ENCODE results near the gene HUNK.
A peak's percentile ranks its signal among the peaks of the same experiment; 100 is the strongest.

Gene HUNK

GRCh38 chr21:31874812-31875212 lies 2.0 kb downstream of the HUNK start:
- Histone ChIP-seq H3K4me1 (ENCODE audit: insufficient read depth, low read length) (peaks cover 16% of the 10 kb centered on the region), H3K36me3 (ENCODE audit: insufficient read depth, low read length) (peaks cover 3% of the 10 kb centered on the region), H3K27me3 (ENCODE audit: insufficient read depth, low read length) (no peaks in the 10 kb centered on the region), H2AFZ (ENCODE audit: low read depth, low read length) (no peak overlapping the region), H3K9me3 (ENCODE audit: low read length) (no peaks in the 10 kb centered on the region), H3K4me3 (ENCODE audit: low read length) (peak overlapping the region; percentile 69)

GRCh38 chr21:31875496-31876015 lies 2.7 kb downstream of the HUNK start:
- Histone ChIP-seq H2AFZ (ENCODE audit: low read depth, low read length) (no peak overlapping the region), H3K27me3 (ENCODE audit: insufficient read depth, low read length) (no peaks in the 10 kb centered on the region), H3K4me1 (ENCODE audit: insufficient read depth, low read length) (peaks cover 16% of the 10 kb centered on the region), H3K4me3 (ENCODE audit: low read length) (no peak overlapping the region), H3K9me3 (ENCODE audit: low read length) (no peaks in the 10 kb centered on the region), H3K36me3 (ENCODE audit: insufficient read depth, low read length) (peaks cover 3% of the 10 kb centered on the region)

- Histone ChIP-seq H3K9me3 (ENCODE audit: low read length) (peaks cover 3% of the 10 kb centered on the region), H3K27me3 (ENCODE audit: insufficient read depth, low read length) (no peaks in the 10 kb centered on the region), H2AFZ (ENCODE audit: low read depth, low read length) (no peak overlapping the region), H3K4me1 (ENCODE audit: insufficient read depth, low read length) (peaks cover 10% of the 10 kb centered on the region), H3K36me3 (ENCODE audit: insufficient read depth, low read length) (peaks cover 3% of the 10 kb centered on the region), H3K4me3 (ENCODE audit: low read length) (no peak overlapping the region)
These were observed 4.7 kb downstream of the HUNK start for GRCh38 chr21:31877463-31877957.

- H3K27me3 ChIP-seq (ENCODE audit: insufficient read depth, low read length): no peaks in the 10 kb centered on the region
These were observed 6.0 kb downstream of the HUNK start for GRCh38 chr21:31878831-31879230.

GRCh38 chr21:31879241-31879650 lies 6.4 kb downstream of the HUNK start:
- H3K36me3 ChIP-seq (ENCODE audit: insufficient read depth, low read length): peaks cover 3% of the 10 kb centered on the region
- peaks cover 6% of the 10 kb centered on the region for H3K9me3 ChIP-seq (ENCODE audit: low read length)
- no peak overlapping the region for H3K4me3 ChIP-seq (ENCODE audit: low read length)
- H2AFZ ChIP-seq (ENCODE audit: low read depth, low read length): no peak overlapping the region
- H3K4me1 ChIP-seq (ENCODE audit: insufficient read depth, low read length): peaks cover 10% of the 10 kb centered on the region
- H3K27me3 ChIP-seq (ENCODE audit: insufficient read depth, low read length): no peaks in the 10 kb centered on the region

More at GRCh38 chr21:31878831-31879230, 6.0 kb downstream of the HUNK start:
- Histone ChIP-seq H3K36me3 (ENCODE audit: insufficient read depth, low read length) (peaks cover 3% of the 10 kb centered on the region), H3K4me3 (ENCODE audit: low read length) (no peak overlapping the region), H3K4me1 (ENCODE audit: insufficient read depth, low read length) (peaks cover 10% of the 10 kb centered on the region), H3K9me3 (ENCODE audit: low read length) (peaks cover 5% of the 10 kb centered on the region), H2AFZ (ENCODE audit: low read depth, low read length) (no peak overlapping the region)

GRCh38 chr21:31879911-31880310 lies 7.1 kb downstream of the HUNK start:
- Histone ChIP-seq H2AFZ (ENCODE audit: low read depth, low read length) (no peak overlapping the region), H3K4me1 (ENCODE audit: insufficient read depth, low read length) (peaks cover 5% of the 10 kb centered on the region), H3K4me3 (ENCODE audit: low read length) (no peak overlapping the region), H3K27me3 (ENCODE audit: insufficient read depth, low read length) (no peaks in the 10 kb centered on the region), H3K36me3 (ENCODE audit: insufficient read depth, low read length) (peaks cover 3% of the 10 kb centered on the region), H3K9me3 (ENCODE audit: low read length) (peaks cover 6% of the 10 kb centered on the region)

GRCh38 chr21:31880816-31881215 lies 8.0 kb downstream of the HUNK start:
- peaks cover 6% of the 10 kb centered on the region for H3K9me3 ChIP-seq (ENCODE audit: low read length)
- no peak overlapping the region for H3K4me3 ChIP-seq (ENCODE audit: low read length)
- no peak overlapping the region for H2AFZ ChIP-seq (ENCODE audit: low read depth, low read length)
- H3K36me3 ChIP-seq (ENCODE audit: insufficient read depth, low read length): no peaks in the 10 kb centered on the region
- peaks cover 1% of the 10 kb centered on the region for H3K4me1 ChIP-seq (ENCODE audit: insufficient read depth, low read length)
- H3K27me3 ChIP-seq (ENCODE audit: insufficient read depth, low read length): no peaks in the 10 kb centered on the region

- Histone ChIP-seq H3K4me1 (ENCODE audit: insufficient read depth, low read length) (no peaks in the 10 kb centered on the region), H3K4me3 (ENCODE audit: low read length) (no peak overlapping the region), H3K36me3 (ENCODE audit: insufficient read depth, low read length) (no peaks in the 10 kb centered on the region), H2AFZ (ENCODE audit: low read depth, low read length) (no peak overlapping the region), H3K27me3 (ENCODE audit: insufficient read depth, low read length) (no peaks in the 10 kb centered on the region), H3K9me3 (ENCODE audit: low read length) (peaks cover 6% of the 10 kb centered on the region)
These were observed 9.9 kb downstream of the HUNK start for GRCh38 chr21:31882711-31883110.

- peaks cover 6% of the 10 kb centered on the region for H3K9me3 ChIP-seq (ENCODE audit: low read length)
- no peaks in the 10 kb centered on the region for H3K27me3 ChIP-seq (ENCODE audit: insufficient read depth, low read length)
- H3K36me3 ChIP-seq (ENCODE audit: insufficient read depth, low read length): no peaks in the 10 kb centered on the region
- no peaks in the 10 kb centered on the region for H3K4me1 ChIP-seq (ENCODE audit: insufficient read depth, low read length)
- H2AFZ ChIP-seq (ENCODE audit: low read depth, low read length): no peak overlapping the region
- H3K4me3 ChIP-seq (ENCODE audit: low read length): no peak overlapping the region
These were observed 12.3 kb downstream of the HUNK start for GRCh38 chr21:31885146-31885545.

- H3K36me3 ChIP-seq (ENCODE audit: insufficient read depth, low read length): no peaks in the 10 kb centered on the region
- no peaks in the 10 kb centered on the region for H3K4me1 ChIP-seq (ENCODE audit: insufficient read depth, low read length)
- H3K4me3 ChIP-seq (ENCODE audit: low read length): no peak overlapping the region
- H2AFZ ChIP-seq (ENCODE audit: low read depth, low read length): no peak overlapping the region
- peaks cover 3% of the 10 kb centered on the region for H3K9me3 ChIP-seq (ENCODE audit: low read length)
- no peaks in the 10 kb centered on the region for H3K27me3 ChIP-seq (ENCODE audit: insufficient read depth, low read length)
These were observed 14.1 kb downstream of the HUNK start for GRCh38 chr21:31886915-31887314.

- no peak overlapping the region for H3K4me3 ChIP-seq (ENCODE audit: low read length)
- H3K9me3 ChIP-seq (ENCODE audit: low read length): peaks cover 3% of the 10 kb centered on the region
- H2AFZ ChIP-seq (ENCODE audit: low read depth, low read length): no peak overlapping the region
- no peaks in the 10 kb centered on the region for H3K27me3 ChIP-seq (ENCODE audit: insufficient read depth, low read length)
- no peaks in the 10 kb centered on the region for H3K36me3 ChIP-seq (ENCODE audit: insufficient read depth, low read length)
- no peaks in the 10 kb centered on the region for H3K4me1 ChIP-seq (ENCODE audit: insufficient read depth, low read length)
These were observed 14.6 kb downstream of the HUNK start for GRCh38 chr21:31887391-31887841.

GRCh38 chr21:31888936-31889371 lies 16.1 kb downstream of the HUNK start:
- Histone ChIP-seq H3K9me3 (ENCODE audit: low read length) (no peaks in the 10 kb centered on the region), H3K4me1 (ENCODE audit: insufficient read depth, low read length) (no peaks in the 10 kb centered on the region), H3K27me3 (ENCODE audit: insufficient read depth, low read length) (no peaks in the 10 kb centered on the region), H2AFZ (ENCODE audit: low read depth, low read length) (no peak overlapping the region), H3K4me3 (ENCODE audit: low read length) (no peak overlapping the region), H3K36me3 (ENCODE audit: insufficient read depth, low read length) (no peaks in the 10 kb centered on the region)

GRCh38 chr21:31889460-31889859 lies 16.6 kb downstream of the HUNK start:
- H3K36me3 ChIP-seq (ENCODE audit: insufficient read depth, low read length): no peaks in the 10 kb centered on the region
- no peak overlapping the region for H2AFZ ChIP-seq (ENCODE audit: low read depth, low read length)
- no peaks in the 10 kb centered on the region for H3K27me3 ChIP-seq (ENCODE audit: insufficient read depth, low read length)
- no peak overlapping the region for H3K4me3 ChIP-seq (ENCODE audit: low read length)
- no peaks in the 10 kb centered on the region for H3K9me3 ChIP-seq (ENCODE audit: low read length)
- H3K4me1 ChIP-seq (ENCODE audit: insufficient read depth, low read length): no peaks in the 10 kb centered on the region

GRCh38 chr21:31892686-31893085 lies 19.9 kb downstream of the HUNK start:
- Histone ChIP-seq H3K4me3 (ENCODE audit: low read length) (no peak overlapping the region), H3K9me3 (ENCODE audit: low read length) (no peaks in the 10 kb centered on the region), H2AFZ (ENCODE audit: low read depth, low read length) (no peak overlapping the region), H3K27me3 (ENCODE audit: insufficient read depth, low read length) (no peaks in the 10 kb centered on the region), H3K36me3 (ENCODE audit: insufficient read depth, low read length) (no peaks in the 10 kb centered on the region), H3K4me1 (ENCODE audit: insufficient read depth, low read length) (no peaks in the 10 kb centered on the region)
